HG02973 (cell line): ENCODE measurements around the gene IQGAP3.

Experiments
- ATAC-seq: cut with Tn5 transposase; IDR thresholded peaks from one replicate; pipeline ENCODE4 v1.9.1; 2021; ENCODE audit warnings: moderate library complexity; ENCODE audit not compliant: unreplicated experiment

IQGAP3 gene

DNA sequence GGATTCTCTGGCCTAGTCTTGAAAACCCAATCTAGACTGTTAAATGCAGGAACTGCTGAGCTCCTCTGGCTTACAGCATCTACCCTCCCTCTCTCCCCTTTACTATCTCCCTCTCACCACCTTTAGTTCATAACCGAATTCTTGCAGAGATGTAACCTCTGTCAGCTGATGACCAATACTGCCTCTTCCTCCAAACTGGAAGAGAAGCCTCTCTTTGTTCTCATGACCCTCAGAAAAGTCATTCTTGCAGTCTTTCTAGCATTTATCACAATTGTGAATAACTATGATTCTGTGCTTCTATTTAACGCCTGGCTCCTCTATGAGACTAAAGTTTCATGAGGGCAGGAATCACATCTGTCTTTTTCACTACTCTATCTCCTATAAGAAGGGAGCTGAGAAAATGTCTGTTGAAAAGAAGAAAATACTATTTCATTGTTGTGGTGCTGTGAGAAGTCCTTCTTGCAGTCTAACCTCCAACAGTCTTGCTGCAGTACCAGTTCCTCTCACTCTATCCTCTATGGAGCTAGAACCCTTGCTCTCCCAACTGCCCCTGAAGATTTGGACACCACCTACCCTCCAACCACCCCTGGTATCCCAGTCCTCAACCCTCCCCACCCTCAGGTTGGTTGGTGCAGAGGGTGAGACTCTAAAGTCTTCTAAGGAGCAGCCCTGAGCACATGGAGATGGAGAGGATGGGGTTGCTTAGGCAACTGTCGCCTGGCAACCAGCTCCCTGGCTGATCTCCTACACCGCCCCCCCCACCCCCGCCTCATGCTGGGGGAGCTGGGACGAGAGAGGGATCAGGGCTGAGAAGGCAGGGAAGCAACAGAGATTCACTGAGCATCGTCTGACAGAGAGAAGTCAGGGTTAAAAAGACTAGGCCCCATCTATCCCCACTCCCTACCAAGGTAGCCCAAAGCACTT lies 85.7 kb downstream of the IQGAP3 start:
- no peak for ATAC-seq

DNA sequence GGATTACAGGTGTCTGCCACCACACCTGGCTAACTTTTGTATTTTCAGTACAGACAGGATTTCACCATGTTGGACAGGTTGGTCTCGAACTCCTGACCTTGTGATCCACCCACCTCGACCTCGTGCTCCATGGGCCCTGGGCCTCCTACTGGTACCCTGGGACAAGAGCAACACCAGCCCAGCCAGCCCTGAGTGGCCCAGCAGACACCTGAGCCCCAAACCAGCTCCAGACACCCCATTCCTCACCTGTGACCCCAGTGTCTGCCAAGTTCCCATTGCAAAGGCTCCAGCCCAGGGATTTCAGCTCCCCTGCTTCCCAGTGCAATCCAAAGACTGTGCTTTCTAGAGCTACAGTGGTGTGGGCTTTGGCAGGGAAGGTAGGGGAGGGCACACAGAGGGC lies 86.4 kb downstream of the IQGAP3 start:
- no peak for ATAC-seq

DNA sequence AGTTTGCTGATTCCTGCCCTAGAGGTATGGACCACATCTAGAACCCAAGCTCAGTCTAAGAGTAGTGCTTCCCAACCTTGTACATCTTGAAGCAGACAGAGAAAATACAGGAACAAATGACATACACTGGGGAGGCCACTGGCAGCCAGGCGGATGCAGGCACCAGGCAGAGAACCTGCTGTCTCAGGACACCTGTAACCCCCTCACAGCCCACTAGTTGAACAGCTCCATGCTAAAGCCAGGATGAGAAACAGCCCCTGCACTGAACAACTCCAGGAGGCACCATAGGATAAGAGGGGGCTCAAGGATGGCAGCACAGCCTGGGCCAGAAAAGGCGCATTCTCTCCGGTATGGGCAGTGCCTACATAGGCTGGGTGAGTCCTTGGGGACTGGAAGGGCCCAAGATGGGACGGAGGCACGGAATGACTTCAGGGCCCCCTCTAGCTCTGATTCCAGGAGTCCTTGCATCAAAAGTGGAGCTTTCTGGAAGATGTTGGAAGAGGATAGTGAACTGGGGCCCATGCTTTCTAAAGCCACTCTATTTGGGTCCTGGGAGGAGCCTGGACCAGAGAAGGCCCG lies 87.8 kb downstream of the IQGAP3 start:
- no peak for ATAC-seq

DNA sequence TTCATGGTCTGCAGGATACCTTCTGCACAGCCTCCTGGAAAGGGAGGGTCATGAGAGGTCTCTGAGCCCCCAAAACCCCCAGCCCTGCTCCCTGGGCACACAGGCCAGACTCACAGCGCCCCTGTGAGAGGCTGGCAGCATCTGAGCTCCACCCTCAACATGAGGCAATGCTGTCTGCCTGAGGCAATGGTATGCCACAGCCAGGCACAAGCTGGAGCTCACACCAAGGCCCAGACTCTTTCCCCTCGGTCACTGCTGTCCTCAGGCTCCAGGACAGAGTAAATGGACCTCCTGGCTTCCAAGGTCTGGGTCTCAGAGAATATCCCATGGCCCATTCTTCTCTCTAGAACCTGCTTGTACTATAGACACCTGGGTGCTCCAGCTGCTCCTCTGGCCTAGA lies 89.0 kb downstream of the IQGAP3 start:
- ATAC-seq = no peak

DNA sequence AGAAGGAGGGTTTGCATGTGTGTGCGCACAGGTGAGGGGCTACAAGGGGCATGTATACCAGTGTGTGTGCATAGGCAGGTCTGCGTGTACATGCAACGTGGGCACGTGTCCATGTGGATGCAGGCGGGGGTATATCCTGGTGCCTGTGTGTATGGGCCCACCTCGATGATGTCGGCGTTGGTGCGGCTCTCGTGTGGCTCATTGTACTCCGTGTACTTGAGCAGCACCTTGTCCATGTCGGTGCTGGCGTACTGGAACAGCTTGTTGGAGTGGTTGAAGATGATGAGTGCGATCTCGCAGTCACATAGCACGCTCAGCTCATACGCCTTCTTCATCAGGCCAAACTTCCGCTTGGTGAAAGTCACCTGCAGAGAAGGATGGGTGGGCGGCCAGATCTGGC lies 90.1 kb downstream of the IQGAP3 start:
- ATAC-seq = no peak

DNA sequence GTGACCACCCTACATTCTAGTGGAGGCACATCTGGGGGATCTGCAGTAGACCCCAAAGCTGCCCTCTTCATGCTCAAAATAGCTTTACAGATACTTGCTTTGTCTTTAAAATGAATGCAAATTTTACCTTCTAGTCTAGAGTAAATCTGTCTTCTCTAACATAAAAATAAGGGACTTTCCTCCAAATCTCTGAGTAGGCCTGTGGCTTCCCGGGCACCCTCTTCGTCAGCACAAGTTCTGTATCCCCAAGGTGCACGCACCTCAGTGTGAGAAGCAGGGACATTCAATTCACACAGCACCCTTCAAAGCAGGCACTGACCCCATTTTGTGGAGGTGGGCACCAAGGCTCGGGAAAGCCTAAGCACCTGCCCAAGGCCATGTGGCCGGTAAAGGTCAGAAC lies 90.8 kb downstream of the IQGAP3 start:
- no peak for ATAC-seq

DNA sequence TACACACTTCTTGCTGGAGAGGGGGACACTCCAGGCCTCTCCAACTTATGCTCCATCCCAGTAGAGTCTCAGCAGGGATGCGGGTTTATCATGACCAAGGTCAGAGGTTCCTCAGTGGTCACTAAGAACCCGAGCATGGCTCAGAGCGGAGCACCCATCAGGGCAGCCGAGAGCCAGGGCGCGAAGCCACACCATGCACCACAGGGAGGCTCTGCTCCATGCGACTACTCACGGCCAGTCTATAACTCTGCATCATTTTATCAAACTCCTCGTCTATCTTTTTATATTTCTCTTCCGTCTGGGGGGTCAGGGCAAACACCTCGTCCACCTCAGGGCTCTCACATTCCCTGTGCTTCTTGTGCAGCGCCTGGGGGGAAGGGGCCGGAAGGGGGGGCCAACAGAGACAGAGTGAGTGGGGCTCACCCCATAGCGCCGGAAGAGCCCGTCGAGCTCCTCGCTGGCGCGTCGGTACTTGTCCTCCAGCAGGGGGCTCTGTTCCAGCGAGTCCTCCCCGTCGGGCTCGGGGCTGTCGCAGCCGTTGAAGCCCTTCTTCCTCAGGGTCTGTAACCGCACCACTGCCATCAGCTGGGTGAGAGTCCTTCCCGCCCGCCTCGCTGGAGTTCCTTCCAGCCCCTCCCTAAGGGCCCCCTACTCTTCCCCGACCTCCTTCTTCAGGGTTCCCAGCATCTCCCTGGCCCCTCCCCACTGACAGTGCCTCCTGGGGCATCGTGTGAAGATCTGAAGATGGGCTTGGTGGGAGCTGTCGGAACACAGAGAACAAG lies 91.8 kb downstream of the IQGAP3 start:
- ATAC-seq = peak; percentile 51

DNA sequence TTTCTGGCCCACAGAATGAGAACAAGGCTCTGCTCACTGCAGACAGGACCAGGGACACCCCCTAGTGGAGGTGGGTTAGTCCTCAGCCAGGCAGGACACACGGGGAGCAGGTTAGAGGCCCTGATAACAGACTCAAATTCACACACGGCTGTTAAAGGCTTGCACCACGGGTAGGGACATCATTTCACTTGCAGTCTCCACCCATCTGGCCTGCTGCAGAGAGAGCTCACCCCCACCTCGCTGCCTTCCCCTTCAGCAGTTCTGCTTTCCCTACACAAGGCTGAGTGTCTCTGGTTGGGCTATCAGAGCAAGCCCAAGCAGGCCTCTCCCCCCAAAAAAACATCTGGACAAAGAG lies 92.4 kb downstream of the IQGAP3 start:
- no peak for ATAC-seq

DNA sequence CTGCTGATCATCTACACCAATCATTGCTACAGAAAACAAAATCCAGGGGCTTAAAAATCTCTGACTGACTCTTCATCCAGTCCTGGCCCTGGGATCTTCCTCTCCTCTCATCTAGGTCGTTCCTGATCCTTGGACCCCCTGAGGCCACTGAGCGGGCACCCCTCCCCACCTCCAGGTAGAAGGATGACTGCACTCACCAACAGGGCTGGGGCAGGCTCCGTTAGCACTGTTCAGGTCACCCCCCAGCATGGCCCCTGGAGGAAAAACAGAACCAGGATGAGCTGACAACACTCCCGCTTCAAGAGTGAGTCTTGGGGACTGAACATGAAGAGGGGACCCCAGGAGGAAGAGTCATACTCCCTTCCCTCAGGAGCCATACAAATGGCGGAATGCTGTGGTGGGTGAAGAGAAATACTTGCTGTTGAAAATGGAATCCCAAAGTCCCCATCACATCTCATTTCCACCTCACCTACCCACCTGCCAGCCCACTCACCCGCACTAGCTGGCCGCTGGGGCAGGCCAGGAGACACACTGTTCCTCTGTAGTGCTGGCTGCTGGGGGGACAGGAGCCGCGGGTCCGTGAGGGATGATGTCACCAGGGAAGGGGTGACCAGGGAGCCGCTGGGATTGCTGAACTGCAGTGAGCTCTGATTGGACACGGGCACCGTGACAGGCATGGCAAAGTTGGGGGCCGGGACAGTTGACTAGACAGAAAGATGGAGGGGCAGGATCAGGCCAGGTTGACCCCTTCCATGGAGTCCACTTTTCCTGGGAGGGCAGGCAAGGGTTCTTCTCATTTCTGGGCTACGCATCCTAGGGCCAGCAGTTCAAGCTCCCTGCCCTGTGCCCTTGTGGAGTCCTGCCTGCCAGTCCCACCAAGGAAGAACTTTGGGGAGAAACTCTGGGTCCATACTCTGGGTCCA lies 93.0 kb downstream of the IQGAP3 start:
- no peak for ATAC-seq

DNA sequence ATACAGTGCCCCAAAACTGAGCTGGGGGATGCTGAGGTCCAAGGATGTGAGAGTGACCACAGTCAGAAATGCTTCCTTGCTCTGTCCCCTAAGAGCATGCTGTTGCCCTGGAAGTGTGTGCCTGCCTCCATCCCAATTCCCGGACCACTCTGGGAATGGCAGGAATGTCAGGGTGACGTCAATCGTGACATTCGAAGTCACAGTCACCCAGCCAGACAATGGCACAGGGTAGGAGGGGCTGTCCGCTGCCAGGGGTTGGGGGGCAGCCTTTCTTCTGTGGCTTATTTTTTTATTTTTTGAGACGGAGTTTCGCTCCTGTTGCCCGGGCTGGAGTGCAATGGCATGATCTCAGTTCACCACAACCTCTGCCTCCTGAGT lies 94.1 kb downstream of the IQGAP3 start:
- no peak for ATAC-seq

DNA sequence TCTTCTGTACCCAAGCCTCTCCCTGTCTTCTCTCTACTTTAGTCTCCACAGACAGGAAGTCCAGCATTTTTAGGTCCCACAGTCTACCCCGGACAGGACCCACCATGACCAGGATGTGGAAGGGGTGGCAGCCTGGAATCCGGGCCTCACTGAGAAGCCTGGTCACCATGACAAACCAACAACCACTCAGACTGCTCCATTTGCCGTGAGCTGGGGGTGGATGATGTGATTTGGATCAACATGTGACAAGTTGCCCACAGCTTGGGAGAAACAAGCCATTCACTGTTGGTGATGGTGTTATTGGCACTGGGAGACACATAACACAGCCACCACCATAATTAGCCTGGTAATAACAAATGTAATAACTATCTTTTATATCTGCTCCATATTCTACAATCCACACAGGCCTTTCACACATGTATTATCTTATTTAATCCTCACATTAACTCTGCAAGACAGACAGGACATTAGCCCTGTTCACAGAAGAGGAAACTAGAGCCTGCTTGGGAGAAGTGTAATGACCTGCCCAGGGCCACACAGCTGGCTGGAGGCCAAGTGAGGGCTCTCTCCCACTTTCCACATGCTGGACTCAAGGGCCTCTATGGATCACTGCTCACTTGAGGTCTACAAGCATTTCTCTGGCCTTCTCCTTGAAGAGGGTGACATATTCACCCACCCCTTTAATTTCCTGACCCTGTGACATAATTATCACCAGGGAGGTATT lies 94.7 kb downstream of the IQGAP3 start:
- ATAC-seq = no peak

DNA sequence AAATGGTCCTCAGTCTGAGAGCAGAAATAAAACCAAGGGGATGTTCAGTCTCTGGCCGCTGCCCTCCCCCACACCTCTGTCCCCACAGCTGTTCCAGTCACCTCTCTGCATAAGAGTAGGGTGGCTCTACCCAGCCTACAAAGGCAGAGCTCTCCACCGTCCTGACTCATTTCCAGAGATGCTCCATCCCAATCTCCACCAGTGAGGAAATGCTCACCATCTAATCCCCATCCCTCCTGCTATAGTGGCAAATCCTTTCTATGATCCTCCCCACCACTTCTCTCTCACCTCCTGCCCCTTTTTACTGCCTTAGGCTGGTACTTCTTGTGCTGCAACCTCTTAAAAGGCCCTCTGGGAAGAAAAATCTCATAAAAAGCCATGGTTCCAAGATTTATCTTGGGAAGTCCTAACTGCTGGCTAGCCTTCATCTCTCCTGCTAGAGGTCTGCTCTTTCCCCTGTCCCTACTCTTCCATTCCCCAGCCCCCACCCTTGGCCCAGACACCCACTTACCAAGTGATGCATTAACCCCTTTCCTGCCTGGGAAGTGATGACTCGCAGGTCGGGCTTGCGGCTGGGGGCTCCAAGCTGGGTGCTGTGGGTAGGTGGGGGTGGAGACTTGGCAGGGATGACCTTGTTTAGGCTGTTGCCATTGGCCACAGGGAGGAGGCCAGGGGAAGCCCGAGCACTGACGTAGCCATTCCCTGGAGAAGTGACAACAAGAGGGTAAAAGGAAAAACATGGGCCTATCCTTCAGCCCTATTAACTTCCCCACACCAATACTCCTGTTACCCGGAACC lies 95.7 kb downstream of the IQGAP3 start:
- no peak for ATAC-seq

DNA sequence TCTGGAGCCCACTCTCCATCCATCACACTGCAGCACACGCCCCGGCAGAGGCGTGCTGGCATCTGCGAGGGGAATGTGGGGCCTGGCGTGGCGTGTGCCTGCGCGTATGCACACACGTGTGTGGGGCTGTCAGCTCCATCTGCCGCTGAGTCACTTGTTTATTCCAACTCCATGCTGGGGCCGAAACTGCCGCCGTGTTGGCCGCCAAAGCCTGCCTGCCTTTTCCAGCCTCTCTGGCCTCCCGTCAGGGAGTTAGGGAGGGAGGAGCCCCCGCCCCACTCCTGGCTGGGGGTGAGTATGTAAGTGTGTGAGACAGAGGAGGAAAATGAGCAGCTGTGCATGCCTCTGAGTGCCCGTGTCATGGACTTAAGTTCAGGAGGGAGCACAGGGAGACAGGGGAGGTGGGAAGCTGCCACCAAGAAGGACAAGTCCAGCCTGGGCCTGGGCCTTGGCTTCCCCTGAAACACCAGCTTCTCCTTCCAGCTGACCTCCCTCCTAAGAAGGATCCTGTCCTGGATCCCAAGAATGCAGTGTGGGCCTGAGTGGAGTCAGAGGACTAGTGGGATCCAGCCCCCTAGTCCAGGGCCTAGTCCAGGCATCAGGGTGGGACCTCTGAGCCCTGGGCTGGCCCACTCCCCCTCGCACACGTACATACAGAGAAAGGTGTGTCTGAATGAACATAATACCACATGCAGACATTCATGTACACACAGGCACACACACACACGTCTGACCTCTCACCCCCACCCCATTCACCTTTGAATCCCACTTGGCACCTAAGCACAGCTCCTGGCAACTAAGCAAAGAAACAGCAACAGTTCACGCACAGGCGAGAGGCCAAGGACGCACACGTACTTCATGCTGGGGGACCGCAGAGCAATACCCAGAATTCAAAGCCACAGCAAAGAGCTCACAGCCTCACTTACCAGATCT lies 96.5 kb downstream of the IQGAP3 start:
- ATAC-seq = no peak
